NB4 (cell line): Measurements from ENCODE around the gene CDK11A.

Source experiments
- MYC ChIP-seq: IDR thresholded peaks from 2 replicates; pipeline ENCODE4 v1.6.1; 2011; ENCODE audit warnings: low read depth, low read length
- POLR2A ChIP-seq: IDR thresholded peaks from 2 replicates; pipeline ENCODE4 v1.6.1; 2011; ENCODE audit warnings: mild to moderate bottlenecking; ENCODE audit not compliant: insufficient read length; ENCODE audit errors: extremely low read depth
- TF ChIP-seq, protein P1 (sequence below): IDR thresholded peaks from one replicate; pipeline ENCODE4 v1.5.1; 2012; ENCODE audit warnings: low read depth, low read length
- TF ChIP-seq, protein P2 (sequence below): IDR thresholded peaks from 2 replicates; pipeline ENCODE4 v1.6.1; 2011; ENCODE audit warnings: low read depth, low read length

DNA sequence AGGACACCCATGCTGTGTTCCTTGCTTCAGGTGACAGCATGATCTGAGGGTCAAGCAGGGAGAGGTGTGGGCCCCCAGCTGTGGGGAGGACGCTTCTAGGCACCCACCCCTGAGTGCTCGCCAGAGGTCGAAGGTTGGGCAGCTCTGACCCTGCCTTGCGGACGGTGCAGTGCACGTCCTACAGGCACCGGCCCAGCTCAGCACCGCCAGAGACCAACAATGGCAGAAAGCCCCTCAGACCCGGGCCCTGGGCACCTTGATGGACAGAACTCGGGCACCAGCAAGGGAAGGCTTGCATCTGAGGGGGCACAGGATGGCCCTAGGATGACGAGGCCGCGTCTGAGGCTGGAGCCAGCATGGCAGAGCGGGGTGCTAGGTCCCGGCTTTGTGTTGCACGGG is 29.4 kb upstream of the CDK11A start:
- TF ChIP-seq, protein P1, sequence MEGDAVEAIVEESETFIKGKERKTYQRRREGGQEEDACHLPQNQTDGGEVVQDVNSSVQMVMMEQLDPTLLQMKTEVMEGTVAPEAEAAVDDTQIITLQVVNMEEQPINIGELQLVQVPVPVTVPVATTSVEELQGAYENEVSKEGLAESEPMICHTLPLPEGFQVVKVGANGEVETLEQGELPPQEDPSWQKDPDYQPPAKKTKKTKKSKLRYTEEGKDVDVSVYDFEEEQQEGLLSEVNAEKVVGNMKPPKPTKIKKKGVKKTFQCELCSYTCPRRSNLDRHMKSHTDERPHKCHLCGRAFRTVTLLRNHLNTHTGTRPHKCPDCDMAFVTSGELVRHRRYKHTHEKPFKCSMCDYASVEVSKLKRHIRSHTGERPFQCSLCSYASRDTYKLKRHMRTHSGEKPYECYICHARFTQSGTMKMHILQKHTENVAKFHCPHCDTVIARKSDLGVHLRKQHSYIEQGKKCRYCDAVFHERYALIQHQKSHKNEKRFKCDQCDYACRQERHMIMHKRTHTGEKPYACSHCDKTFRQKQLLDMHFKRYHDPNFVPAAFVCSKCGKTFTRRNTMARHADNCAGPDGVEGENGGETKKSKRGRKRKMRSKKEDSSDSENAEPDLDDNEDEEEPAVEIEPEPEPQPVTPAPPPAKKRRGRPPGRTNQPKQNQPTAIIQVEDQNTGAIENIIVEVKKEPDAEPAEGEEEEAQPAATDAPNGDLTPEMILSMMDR: no peak
- TF ChIP-seq POLR2A: no peak
- TF ChIP-seq MYC: no peak
- TF ChIP-seq, protein P2, sequence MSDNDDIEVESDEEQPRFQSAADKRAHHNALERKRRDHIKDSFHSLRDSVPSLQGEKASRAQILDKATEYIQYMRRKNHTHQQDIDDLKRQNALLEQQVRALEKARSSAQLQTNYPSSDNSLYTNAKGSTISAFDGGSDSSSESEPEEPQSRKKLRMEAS: no peak
